IMR-90 (cell line): ENCODE data around the gene FGGY.

Experiments
- BHLHE40 ChIP-seq: fragments of 150-350 bp; IDR thresholded peaks from 2 replicates; pipeline ENCODE4 v1.6.1; 2016; ENCODE audit warnings: mild to moderate bottlenecking, low read depth, low read length
- CEBPB ChIP-seq: IDR thresholded peaks from 2 replicates; pipeline ENCODE4 v1.6.1; 2012; ENCODE audit warnings: low read depth, low read length, improper control_type of control experiment
- CTCF ChIP-seq: conservative IDR thresholded peaks from 2 replicates; pipeline ENCODE4 v1.5.1; 2012; ENCODE audit warnings: mild to moderate bottlenecking, low read depth, low read length, improper control_type of control experiment
- ELK1 ChIP-seq: fragments of 150-350 bp; IDR thresholded peaks from 2 replicates; pipeline ENCODE4 v1.6.1; 2016; ENCODE audit warnings: low read depth, mild to moderate bottlenecking, low read length, moderate library complexity, borderline replicate concordance
- MAFK ChIP-seq: IDR thresholded peaks from 2 replicates; pipeline ENCODE4 v1.6.1; 2012; ENCODE audit warnings: low read depth, low read length, improper control_type of control experiment
- MXI1 ChIP-seq: IDR thresholded peaks from 2 replicates; pipeline ENCODE4 v1.6.1; 2012; ENCODE audit warnings: low read depth, mild to moderate bottlenecking, low read length, moderate library complexity, borderline replicate concordance
- POLR2A ChIP-seq: IDR thresholded peaks from 2 replicates; pipeline ENCODE4 v1.6.1; 2012; ENCODE audit warnings: mild to moderate bottlenecking, low read depth, low read length
- RAD21 ChIP-seq: IDR thresholded peaks from 2 replicates; pipeline ENCODE4 v1.6.1; 2012; ENCODE audit warnings: low read length, improper control_type of control experiment
- SMC3 ChIP-seq: fragments of 150-350 bp; IDR thresholded peaks from 2 replicates; pipeline ENCODE4 v1.6.1; 2016; ENCODE audit warnings: low read depth, mild to moderate bottlenecking, antibody characterized with exemption, low read length, moderate library complexity
- USF2 ChIP-seq: fragments of 150-350 bp; IDR thresholded peaks from 2 replicates; pipeline ENCODE4 v1.6.1; 2017; ENCODE audit warnings: mild to moderate bottlenecking, antibody characterized with exemption, low read length, low read depth

GRCh38 chr1:59477867-59478266 lies 181.0 kb downstream of the FGGY start:
- no peak for TF ChIP-seq MAFK
- TF ChIP-seq CEBPB, result no peak
- no peak for TF ChIP-seq BHLHE40
- TF ChIP-seq CTCF, result no peak
- TF ChIP-seq SMC3, result no peak
- no peak for TF ChIP-seq POLR2A
- TF ChIP-seq MXI1, result no peak
- TF ChIP-seq RAD21, result no peak
- no peak for TF ChIP-seq USF2
- no peak for TF ChIP-seq ELK1
